HG02763 (cell line): ENCODE results near the gene PDE4A.
"Not testable (repeated sequence)": the region's sequence is repeated elsewhere in the genome, so short reads cannot be mapped to it uniquely, and the experiment has no call there.

Experiments used
- ATAC-seq: cut with Tn5 transposase; IDR thresholded peaks from one replicate; pipeline ENCODE4 v1.9.1; 2021; ENCODE audit warnings: mild to moderate bottlenecking, moderate library complexity; ENCODE audit not compliant: unreplicated experiment

Gene PDE4A

GRCh38 chr19:10424011-10424637 lies 3.8 kb downstream of the PDE4A start:
- no peak for ATAC-seq

GRCh38 chr19:10427169-10427568 lies 6.8 kb downstream of the PDE4A start:
- no peak for ATAC-seq

GRCh38 chr19:10428996-10429381 lies 8.7 kb downstream of the PDE4A start:
- no peak for ATAC-seq

GRCh38 chr19:10430505-10431253 lies 10.3 kb downstream of the PDE4A start:
- no peak for ATAC-seq

GRCh38 chr19:10431254-10431942 lies 11.1 kb downstream of the PDE4A start:
- no peak for ATAC-seq

- no peak for ATAC-seq
Observed at GRCh38 chr19:10431943-10432735, 11.8 kb downstream of the PDE4A start.

- ATAC-seq: no peak
Observed at GRCh38 chr19:10432736-10433130, 12.4 kb downstream of the PDE4A start.

- ATAC-seq: no peak
Observed at GRCh38 chr19:10433131-10433536, 12.8 kb downstream of the PDE4A start.

- no peak for ATAC-seq
Observed at GRCh38 chr19:10439588-10439987, 19.2 kb downstream of the PDE4A start.

- no peak for ATAC-seq
Observed at GRCh38 chr19:10442698-10443097, 22.4 kb downstream of the PDE4A start.

- no peak for ATAC-seq
Observed at GRCh38 chr19:10449037-10449436, 28.7 kb downstream of the PDE4A start.

GRCh38 chr19:10450191-10450852 lies 30.0 kb downstream of the PDE4A start:
- ATAC-seq: no peak

GRCh38 chr19:10450853-10451609 lies 30.7 kb downstream of the PDE4A start:
- no peak for ATAC-seq

GRCh38 chr19:10452726-10453618 lies 32.6 kb downstream of the PDE4A start:
- no peak for ATAC-seq

- no peak for ATAC-seq
Observed at GRCh38 chr19:10453852-10454251, 33.5 kb downstream of the PDE4A start.

- ATAC-seq: no peak
Observed at GRCh38 chr19:10454267-10454666, 33.9 kb downstream of the PDE4A start.

GRCh38 chr19:10458733-10459132 lies 38.4 kb downstream of the PDE4A start:
- not testable (repeated sequence) for ATAC-seq

GRCh38 chr19:10460714-10461046 lies 40.3 kb downstream of the PDE4A start:
- no peak for ATAC-seq
